Measurements from ENCODE around the gene CSNK2A1. TPM values are rescaled to one million over a fixed set of nuclear protein-coding genes. Genes with fewer than 3 reads are reported as not detected.

CSNK2A1 gene
- total and polyA plus RNA-seq, 2 of the 8 experiments (the other 6 are each of a cell fraction or from before 2014, with no cell fraction given): 117 to 260 TPM

GRCh38 chr20:461254-462198 lies 82.1 kb downstream of the CSNK2A1 start (continued):
- no peak for TF ChIP-seq CHD7 (IDR thresholded peaks at IDR 0.05; ENCODE audit: insufficient replicate concordance, low read length)
- TF ChIP-seq ATF2 (IDR thresholded peaks at IDR 0.05; ENCODE audit: low read length): no peak
- no peak for TF ChIP-seq YY1 (IDR thresholded peaks at IDR 0.05; ENCODE audit: low read depth, low read length)
- TF ChIP-seq MAFK (IDR thresholded peaks at IDR 0.05; ENCODE audit: low read depth, low read length): no peak
- no peak for TF ChIP-seq TAF1 (IDR thresholded peaks at IDR 0.05; ENCODE audit: low read depth, low read length)
- TF ChIP-seq RNF2 (IDR thresholded peaks at IDR 0.05; ENCODE audit: borderline replicate concordance, low read depth, low read length, missing control alignments, poor library complexity, severe bottlenecking): no peak

Measured in H1 (cell line).